Esophagus squamous epithelium (tissue), 5 donors: ENCODE measurements around the gene BACH2. TPM values are rescaled to one million over a fixed set of nuclear protein-coding genes. Genes with fewer than 3 reads are reported as not detected.

Source experiments
- DNase-seq: peaks from one replicate; lab custom pipeline; 2025; lab: John Stamatoyannopoulos, UW
- H3K27ac ChIP-seq, 4 donors: fragments of 200-600 bp; sonication (generic); one replicate each; pipeline ENCODE4 v1.5.1; 2016 to 2019; ENCODE audit warnings: mild to moderate bottlenecking in 1 of 4
- H3K27me3 ChIP-seq, 4 donors: fragments of 200-600 bp; sonication (generic); 1 replicate in 3 of 4; 2 replicates in 1 of 4; pipeline versions ENCODE4 v1.5.1 to v1.6.0; 2017 to 2021; ENCODE audit warnings: antibody characterized with exemption in 1 of 4
- H3K36me3 ChIP-seq, 3 donors: fragments of 200-600 bp; sonication (generic); one replicate each; pipeline ENCODE4 v1.5.1; 2016 to 2019
- H3K4me1 ChIP-seq, 3 donors: fragments of 200-600 bp; sonication (generic); one replicate each; pipeline ENCODE4 v1.5.1; 2017 to 2019
- H3K4me3 ChIP-seq, 4 donors: fragments of 200-600 bp; sonication (generic); 1 replicate in 3 of 4; 2 replicates in 1 of 4; pipeline ENCODE4 v1.5.1; 2016 to 2019; ENCODE audit warnings: mild to moderate bottlenecking in 2 of 4, moderate library complexity in 1 of 4
- H3K9me3 ChIP-seq, 3 donors: fragments of 200-600 bp; sonication (generic); one replicate each; pipeline ENCODE4 v1.5.1; 2016 to 2019
- POLR2A ChIP-seq, 4 donors: fragments of 450-650 bp; IDR thresholded peaks; one replicate each; pipeline ENCODE4 v1.6.1; 2017; ENCODE audit warnings: antibody characterized with exemption in 4 of 4, mild to moderate bottlenecking in 4 of 4, moderate library complexity in 3 of 4
- WGBS, 2 donors: methylation state at CpG; one replicate each; pipeline ENCODE4 v1.1.5; 2018; 5-methylcytosine and 5-hydroxymethylcytosine counted together
- intact Hi-C: fragments of 100-400 bp; cut with DNase I; formaldehyde crosslinking; loops from one replicate; pipeline ENCODE4 v1.15.0; 2022
- total RNA-seq, 4 donors: library from RNA; depleted of rRNA; stranded (reverse); fragments of >200 nt; gene quantifications; one replicate each; pipeline ENCODE4 v1.1.0, GENCODE V29; 2016
- TF ChIP-seq, protein P1 (sequence below), 6 experiments: fragments of 450-650 bp in 4 of 6; fragments of 200-600 bp in 2 of 6; sonication (generic) in 2 of 6; IDR thresholded peaks; one replicate each; pipeline ENCODE4 v1.5.1; 2016 to 2019; ENCODE audit warnings: antibody characterized with exemption in 6 of 6, mild to moderate bottlenecking in 4 of 6, moderate library complexity in 4 of 6
- donor health status: DM: yes; HTN: yes; CAD: no.

The BACH2 gene
- total RNA-seq, 4 donors from 2014 or later = 0.22 to 6.1 (median 0.66) TPM

DNA sequence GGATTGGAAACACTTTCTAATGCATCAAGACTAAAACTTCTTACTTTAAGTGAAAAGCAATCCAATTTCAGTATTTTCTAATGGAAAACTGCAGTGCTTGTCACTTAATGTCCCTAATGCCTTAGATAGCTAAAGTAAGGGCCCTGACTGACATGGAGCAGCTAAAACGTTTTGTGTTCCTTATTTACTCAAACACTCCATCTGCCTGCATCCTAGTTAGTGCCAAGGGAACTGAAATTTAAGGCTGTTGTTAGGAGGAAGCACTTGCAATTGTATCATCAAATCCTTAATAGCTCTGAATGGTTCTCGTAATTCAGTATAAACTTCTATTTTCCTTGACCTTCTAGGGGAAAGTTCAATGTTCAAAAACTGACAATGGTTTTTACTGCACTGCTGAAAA lies 274.9 kb downstream of the BACH2 start:
- H3K27me3 ChIP-seq = no peaks in the 10 kb centered on the region
- intact Hi-C loops = no loop called here
- TF ChIP-seq POLR2A (IDR thresholded peaks at IDR 0.05) = no peak
- TF ChIP-seq, protein P1, sequence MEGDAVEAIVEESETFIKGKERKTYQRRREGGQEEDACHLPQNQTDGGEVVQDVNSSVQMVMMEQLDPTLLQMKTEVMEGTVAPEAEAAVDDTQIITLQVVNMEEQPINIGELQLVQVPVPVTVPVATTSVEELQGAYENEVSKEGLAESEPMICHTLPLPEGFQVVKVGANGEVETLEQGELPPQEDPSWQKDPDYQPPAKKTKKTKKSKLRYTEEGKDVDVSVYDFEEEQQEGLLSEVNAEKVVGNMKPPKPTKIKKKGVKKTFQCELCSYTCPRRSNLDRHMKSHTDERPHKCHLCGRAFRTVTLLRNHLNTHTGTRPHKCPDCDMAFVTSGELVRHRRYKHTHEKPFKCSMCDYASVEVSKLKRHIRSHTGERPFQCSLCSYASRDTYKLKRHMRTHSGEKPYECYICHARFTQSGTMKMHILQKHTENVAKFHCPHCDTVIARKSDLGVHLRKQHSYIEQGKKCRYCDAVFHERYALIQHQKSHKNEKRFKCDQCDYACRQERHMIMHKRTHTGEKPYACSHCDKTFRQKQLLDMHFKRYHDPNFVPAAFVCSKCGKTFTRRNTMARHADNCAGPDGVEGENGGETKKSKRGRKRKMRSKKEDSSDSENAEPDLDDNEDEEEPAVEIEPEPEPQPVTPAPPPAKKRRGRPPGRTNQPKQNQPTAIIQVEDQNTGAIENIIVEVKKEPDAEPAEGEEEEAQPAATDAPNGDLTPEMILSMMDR (IDR thresholded peaks at IDR 0.05) = no peak

DNA sequence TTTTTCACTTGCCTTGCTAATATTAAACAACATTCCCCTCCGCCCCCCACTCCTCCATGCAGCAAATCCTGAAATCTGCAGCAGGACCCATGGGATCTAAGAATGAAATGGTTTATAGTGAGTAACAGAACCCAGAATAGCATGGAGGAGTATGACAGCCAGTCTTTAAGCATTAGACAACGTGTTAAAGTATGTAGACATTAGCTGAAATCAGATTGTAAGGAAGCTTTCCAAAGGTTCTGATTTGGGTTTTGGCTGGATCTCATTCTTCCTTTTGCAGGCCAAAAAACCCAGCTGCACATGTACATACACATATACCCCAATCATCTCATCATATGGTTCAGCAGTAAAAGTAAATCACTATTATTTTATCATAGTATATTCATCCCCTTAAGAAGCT lies 275.9 kb downstream of the BACH2 start:
- intact Hi-C loops = no loop called here
- no peaks in the 10 kb centered on the region for H3K4me1 ChIP-seq
- no peaks in the 10 kb centered on the region for H3K9me3 ChIP-seq
- DNase-seq = no peak
- no peak overlapping the region for H3K4me3 ChIP-seq
- no peak overlapping the region for H3K27ac ChIP-seq
- WGBS, 2 donors = 80 to 88% methylated on average over 2 of the region's 2 CpGs
- no peak for TF ChIP-seq POLR2A (IDR thresholded peaks at IDR 0.05)
- TF ChIP-seq, protein P1 (IDR thresholded peaks at IDR 0.05) = no peak
- no peaks in the 10 kb centered on the region for H3K36me3 ChIP-seq
- H3K27me3 ChIP-seq = no peaks in the 10 kb centered on the region

More for the DNA sequence above, 274.9 kb downstream of the BACH2 start:
- Histone ChIP-seq H3K36me3 (no peaks in the 10 kb centered on the region), H3K27ac (no peak overlapping the region), H3K4me3 (no peak overlapping the region), H3K9me3 (no peaks in the 10 kb centered on the region), H3K4me1 (no peaks in the 10 kb centered on the region)
- DNase-seq = no peak
- 45 to 56% methylated on average over 2 of the region's 2 CpGs for WGBS, 2 donors

DNA sequence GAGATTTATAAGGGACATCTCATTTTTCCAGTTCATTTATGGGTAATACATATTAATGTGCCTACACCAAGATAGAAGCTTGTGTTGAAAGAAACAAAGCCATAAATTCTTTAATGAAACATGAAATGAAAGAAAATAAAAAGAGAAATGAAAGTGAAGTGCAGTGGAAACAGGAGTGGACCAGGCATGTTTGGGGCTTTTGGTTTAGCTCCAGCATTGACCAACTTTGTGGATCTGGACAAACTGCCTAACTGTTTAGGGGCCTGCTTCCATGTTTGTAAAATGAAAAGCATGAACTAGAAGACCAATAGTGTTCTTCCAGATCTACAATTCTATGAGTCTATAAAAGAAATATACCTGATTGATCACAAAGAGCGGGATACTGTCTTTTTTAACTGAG lies 277.4 kb downstream of the BACH2 start:
- WGBS, 2 donors = 89 to 93% methylated on average over 1 of the region's 1 CpG
- intact Hi-C loops = no loop called here
- TF ChIP-seq, protein P1 (IDR thresholded peaks at IDR 0.05) = no peak
- TF ChIP-seq POLR2A (IDR thresholded peaks at IDR 0.05) = no peak
- Histone ChIP-seq H3K4me1 (no peaks in the 10 kb centered on the region), H3K9me3 (no peaks in the 10 kb centered on the region), H3K27ac (no peak overlapping the region), H3K27me3 (no peaks in the 10 kb centered on the region), H3K36me3 (no peaks in the 10 kb centered on the region), H3K4me3 (no peak overlapping the region)
- no peak for DNase-seq

DNA sequence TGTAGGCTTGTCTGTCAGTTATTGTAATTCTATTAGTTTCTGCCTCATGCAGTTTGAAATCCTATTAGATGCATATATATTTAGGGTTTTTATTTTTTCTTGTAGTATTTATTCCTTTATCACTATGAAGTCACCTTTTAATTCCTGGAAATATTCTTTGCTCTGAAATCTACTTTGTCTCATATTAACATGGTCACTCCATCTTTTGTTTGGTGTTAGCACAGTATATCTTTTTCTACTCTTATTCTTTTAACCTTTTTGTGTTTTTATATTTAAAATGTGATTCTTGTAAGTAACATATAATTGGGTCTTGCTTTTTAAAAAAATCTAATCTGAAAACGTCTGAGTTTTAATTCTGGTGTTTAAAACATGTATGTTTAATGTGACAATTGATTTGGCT lies 280.8 kb downstream of the BACH2 start:
- no peak overlapping the region for H3K27ac ChIP-seq
- no peak for DNase-seq
- H3K4me3 ChIP-seq = no peak overlapping the region
- H3K27me3 ChIP-seq = no peaks in the 10 kb centered on the region
- WGBS, 2 donors = 61 to 65% methylated on average over 1 of the region's 1 CpG
- no peaks in the 10 kb centered on the region for H3K36me3 ChIP-seq
- intact Hi-C loops = no loop called here
- H3K9me3 ChIP-seq = no peaks in the 10 kb centered on the region
- no peaks in the 10 kb centered on the region for H3K4me1 ChIP-seq
- no peak for TF ChIP-seq POLR2A (IDR thresholded peaks at IDR 0.05)
- TF ChIP-seq, protein P1 (IDR thresholded peaks at IDR 0.05) = no peak

DNA sequence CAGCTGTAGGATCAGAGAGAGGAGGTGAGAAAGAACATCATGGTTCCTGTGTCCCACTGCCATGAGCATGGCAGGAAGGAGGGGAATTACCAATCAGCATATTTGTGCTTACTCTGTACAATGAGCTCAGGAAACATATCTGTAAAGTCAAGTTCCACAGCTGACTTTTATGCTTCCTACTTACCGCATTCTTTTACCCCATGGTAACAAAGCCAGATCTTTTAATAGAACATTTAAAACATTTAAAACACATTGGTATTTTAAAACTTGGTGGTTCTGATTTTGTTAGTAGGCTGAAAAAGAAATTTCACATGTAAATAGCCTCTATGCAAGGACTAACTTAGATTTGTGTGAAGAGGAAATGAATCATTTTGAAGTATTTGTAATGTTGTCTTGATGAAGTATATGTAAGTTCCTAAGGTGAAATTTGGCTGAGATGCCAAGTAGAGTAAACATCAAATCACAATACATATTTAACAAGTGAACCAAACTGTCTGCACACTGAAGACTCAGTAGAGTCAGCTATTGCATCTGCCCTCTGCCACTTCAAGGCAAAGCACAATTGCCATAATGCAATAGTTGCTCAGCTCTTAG lies 287.6 kb downstream of the BACH2 start:
- no peak for TF ChIP-seq POLR2A (IDR thresholded peaks at IDR 0.05)
- TF ChIP-seq, protein P1 (IDR thresholded peaks at IDR 0.05) = no peak
- H3K36me3 ChIP-seq = no peaks in the 10 kb centered on the region
- 31 to 50% methylated on average over 1 of the region's 1 CpG for WGBS, 2 donors
- no peak overlapping the region for H3K4me3 ChIP-seq
- no peak overlapping the region for H3K27ac ChIP-seq
- no peaks in the 10 kb centered on the region for H3K27me3 ChIP-seq
- no peaks in the 10 kb centered on the region for H3K4me1 ChIP-seq
- H3K9me3 ChIP-seq = no peaks in the 10 kb centered on the region
- DNase-seq = no peak
- intact Hi-C loops = no loop called here
